ENCODE measurements around the gene NEURL1B.
"Not testable (repeated sequence)": the region's sequence is repeated elsewhere in the genome, so short reads cannot be mapped to it uniquely, and the experiment has no call there.

NEURL1B gene

GRCh38 chr5:172644711-172645110 lies 3.6 kb downstream of the NEURL1B start:
- POLR2A ChIA-PET = interaction anchor here (1.2 kb wide), 1 partner anchor 15 kb away, joined by 3 read pairs; no protein-coding TSS in a partner anchor
- DNase-seq (ENCODE audit: extremely low spot score) = no peak
- CTCF ChIA-PET = no interaction called here
- TF ChIP-seq FOXA1 (IDR thresholded peaks at IDR 0.05) (no peak), LEF1 (IDR thresholded peaks at IDR 0.05; ENCODE audit: borderline replicate concordance) (no peak), SUZ12 (IDR thresholded peaks at IDR 0.05) (no peak), HDGF (IDR thresholded peaks at IDR 0.05; ENCODE audit: borderline replicate concordance) (no peak), L3MBTL2 (conservative IDR thresholded peaks at IDR 0.05) (no peak), ARNT (IDR thresholded peaks at IDR 0.05) (no peak), BHLHE40 (IDR thresholded peaks at IDR 0.05; ENCODE audit: borderline replicate concordance) (no peak), ELF4 (IDR thresholded peaks at IDR 0.05) (no peak)
- TF ChIP-seq, protein P1, sequence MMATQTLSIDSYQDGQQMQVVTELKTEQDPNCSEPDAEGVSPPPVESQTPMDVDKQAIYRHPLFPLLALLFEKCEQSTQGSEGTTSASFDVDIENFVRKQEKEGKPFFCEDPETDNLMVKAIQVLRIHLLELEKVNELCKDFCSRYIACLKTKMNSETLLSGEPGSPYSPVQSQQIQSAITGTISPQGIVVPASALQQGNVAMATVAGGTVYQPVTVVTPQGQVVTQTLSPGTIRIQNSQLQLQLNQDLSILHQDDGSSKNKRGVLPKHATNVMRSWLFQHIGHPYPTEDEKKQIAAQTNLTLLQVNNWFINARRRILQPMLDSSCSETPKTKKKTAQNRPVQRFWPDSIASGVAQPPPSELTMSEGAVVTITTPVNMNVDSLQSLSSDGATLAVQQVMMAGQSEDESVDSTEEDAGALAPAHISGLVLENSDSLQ (IDR thresholded peaks at IDR 0.05) = no peak

- DNase-seq (ENCODE audit: extremely low spot score) = no peak
- TF ChIP-seq FOXM1 (IDR thresholded peaks at IDR 0.05; ENCODE audit: borderline replicate concordance) = no peak
- TF ChIP-seq HDGF (IDR thresholded peaks at IDR 0.05; ENCODE audit: borderline replicate concordance) = no peak
- TF ChIP-seq SP1 (IDR thresholded peaks at IDR 0.05) = no peak
- TF ChIP-seq SUZ12 (IDR thresholded peaks at IDR 0.05) = no peak
- TF ChIP-seq CTBP1 (IDR thresholded peaks at IDR 0.05; ENCODE audit: borderline replicate concordance) = no peak
- TF ChIP-seq L3MBTL2 (conservative IDR thresholded peaks at IDR 0.05) = no peak
- TF ChIP-seq FOXA1 (IDR thresholded peaks at IDR 0.05) = no peak
- no peak for TF ChIP-seq LEF1 (IDR thresholded peaks at IDR 0.05; ENCODE audit: borderline replicate concordance)
- TF ChIP-seq, protein P1 (IDR thresholded peaks at IDR 0.05) = no peak
- TF ChIP-seq TARDBP (IDR thresholded peaks at IDR 0.05) = no peak
- TF ChIP-seq FOXK2 (IDR thresholded peaks at IDR 0.05) = no peak
- no peak for TF ChIP-seq BHLHE40 (IDR thresholded peaks at IDR 0.05; ENCODE audit: borderline replicate concordance)
- TF ChIP-seq ARNT (IDR thresholded peaks at IDR 0.05) = no peak
- no peak for TF ChIP-seq NFRKB (IDR thresholded peaks at IDR 0.05)
- TF ChIP-seq ZNF384 (IDR thresholded peaks at IDR 0.05) = no peak
- ChIA-PET POLR2A (no interaction called here), CTCF (no interaction called here)
Measured at GRCh38 chr5:172645271-172646055, 4.4 kb downstream of the NEURL1B start.

DNA sequence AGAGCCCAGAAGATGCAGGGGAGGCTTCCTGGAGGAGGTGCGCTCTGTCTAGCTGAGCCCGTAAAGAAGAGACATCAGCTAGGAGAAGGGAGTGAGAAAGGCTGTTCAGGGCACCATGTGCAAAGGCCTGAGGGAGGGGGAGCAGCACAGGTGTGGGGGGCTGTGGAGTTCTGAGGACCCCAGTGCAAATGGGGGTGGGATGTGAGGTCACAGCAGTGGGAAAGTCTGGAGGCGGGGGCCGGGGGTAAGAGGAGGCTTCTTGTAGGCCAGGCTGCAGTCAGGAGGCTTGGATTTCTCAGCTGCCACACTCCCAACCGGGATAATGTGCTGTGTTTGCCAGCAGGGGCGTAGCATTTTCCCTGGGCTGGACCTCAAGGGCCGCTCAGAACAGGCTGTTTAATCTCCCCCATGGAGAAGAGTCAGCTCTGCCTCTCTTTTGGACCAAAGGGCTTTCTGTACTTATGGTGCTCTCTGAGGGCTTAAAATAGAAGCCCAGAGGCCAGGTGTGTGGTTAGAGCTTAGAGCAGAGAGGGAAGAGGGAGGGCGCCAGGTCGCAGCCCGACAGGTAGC lies 5.7 kb downstream of the NEURL1B start:
- ChIA-PET CTCF (interaction anchor here (0.6 to 1.0 kb wide), 3 partner anchors 12 to 29 kb away, joined by 3 to 6 read pairs (median 3); no protein-coding TSS in a partner anchor), POLR2A (no interaction called here)
- peak; percentile 76 for DNase-seq (ENCODE audit: extremely low spot score)
- TF ChIP-seq ARNT (IDR thresholded peaks at IDR 0.05) = no peak
- TF ChIP-seq SUZ12 (IDR thresholded peaks at IDR 0.05) = no peak
- TF ChIP-seq, protein P1 (IDR thresholded peaks at IDR 0.05) = no peak
- no peak for TF ChIP-seq HDGF (IDR thresholded peaks at IDR 0.05; ENCODE audit: borderline replicate concordance)
- no peak for TF ChIP-seq CTBP1 (IDR thresholded peaks at IDR 0.05; ENCODE audit: borderline replicate concordance)
- no peak for TF ChIP-seq FOXA1 (IDR thresholded peaks at IDR 0.05)
- no peak for TF ChIP-seq FOXK2 (IDR thresholded peaks at IDR 0.05)
- no peak for TF ChIP-seq ELF4 (IDR thresholded peaks at IDR 0.05)

GRCh38 chr5:172647352-172648012 lies 6.4 kb downstream of the NEURL1B start:
- ChIA-PET POLR2A (no interaction called here), CTCF (interaction anchor here (0.6 to 1.0 kb wide), 4 partner anchors 13 to 131 kb away, joined by 3 to 6 read pairs (median 3); no protein-coding TSS in a partner anchor)
- DNase-seq (ENCODE audit: extremely low spot score) = no peak
- no peak for TF ChIP-seq HDGF (IDR thresholded peaks at IDR 0.05; ENCODE audit: borderline replicate concordance)
- TF ChIP-seq LEF1 (IDR thresholded peaks at IDR 0.05; ENCODE audit: borderline replicate concordance) = no peak
- no peak for TF ChIP-seq SP1 (IDR thresholded peaks at IDR 0.05)

GRCh38 chr5:172648013-172648381 lies 6.9 kb downstream of the NEURL1B start:
- no peak for TF ChIP-seq ELF4 (IDR thresholded peaks at IDR 0.05)
- ChIA-PET POLR2A (no interaction called here), CTCF (interaction anchor here (0.6 to 0.7 kb wide), 2 partner anchors 47 to 131 kb away, joined by 3 read pairs; no protein-coding TSS in a partner anchor)
- no peak for DNase-seq (ENCODE audit: extremely low spot score)

GRCh38 chr5:172648755-172649154 lies 7.7 kb downstream of the NEURL1B start:
- CTCF ChIA-PET = no interaction called here
- DNase-seq (ENCODE audit: extremely low spot score) = no peak
- TF ChIP-seq ZNF384 (IDR thresholded peaks at IDR 0.05) (no peak), SUZ12 (IDR thresholded peaks at IDR 0.05) (no peak), CTBP1 (IDR thresholded peaks at IDR 0.05; ENCODE audit: borderline replicate concordance) (no peak), TARDBP (IDR thresholded peaks at IDR 0.05) (no peak), SP1 (IDR thresholded peaks at IDR 0.05) (no peak), HDGF (IDR thresholded peaks at IDR 0.05; ENCODE audit: borderline replicate concordance) (no peak)
- TF ChIP-seq, protein P1 (IDR thresholded peaks at IDR 0.05) = no peak
- POLR2A ChIA-PET = no interaction called here

GRCh38 chr5:172656496-172656895 lies 15.4 kb downstream of the NEURL1B start:
- CTCF ChIA-PET = not testable (repeated sequence)

DNA sequence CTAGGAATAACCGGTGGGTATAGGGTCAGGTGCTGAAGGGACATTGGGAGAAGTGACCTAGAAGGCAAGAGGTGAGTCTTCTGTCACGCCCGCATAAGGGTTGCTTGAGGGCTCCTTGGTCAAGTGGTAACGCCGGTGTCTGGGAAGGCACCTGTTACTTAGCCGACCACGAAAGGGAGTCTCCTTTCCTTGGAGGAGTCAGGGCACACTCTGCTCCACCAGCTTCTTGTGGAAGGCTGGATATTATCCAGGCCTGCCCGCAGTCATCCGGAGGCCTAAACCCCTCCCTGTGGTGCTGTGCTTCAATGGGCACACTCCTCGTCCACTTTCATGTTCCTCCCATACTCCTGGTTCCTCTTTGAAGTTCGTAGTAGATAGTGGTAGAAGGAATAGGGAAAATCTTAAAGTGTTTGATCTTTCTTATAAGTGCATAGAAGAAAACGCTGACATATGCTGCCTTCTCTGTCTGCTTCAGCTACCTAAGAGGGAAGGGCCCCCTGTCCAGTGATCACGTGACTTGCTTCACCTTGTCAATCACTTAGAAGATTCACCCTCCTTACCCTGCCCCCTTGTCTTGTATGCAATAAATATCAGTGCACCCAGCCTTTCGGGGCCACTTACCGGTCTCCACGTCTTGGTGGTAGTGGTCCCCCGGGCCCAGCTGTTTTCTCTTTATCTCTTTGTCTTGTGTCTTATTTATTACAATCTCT lies 16.6 kb downstream of the NEURL1B start:
- POLR2A ChIA-PET; DNase-seq (ENCODE audit: extremely low spot score); CTCF ChIA-PET: not testable (repeated sequence)

More at GRCh38 chr5:172656496-172656895, 15.4 kb downstream of the NEURL1B start:
- DNase-seq (ENCODE audit: extremely low spot score); POLR2A ChIA-PET: not testable (repeated sequence)

Measured in HEK293T (cell line).